ENCODE data around the gene KRAS.

Gene KRAS

GRCh38 chr12:25197608-25198007 lies 53.1 kb downstream of the KRAS start:
- in situ Hi-C loops (cut with HindIII; ENCODE audit: low sequenced_read_pairs): no loop called here

GRCh38 chr12:25195056-25195971 lies 55.4 kb downstream of the KRAS start, which contains the start of the genes DNAI7 and ETFRF1:
DNAI7 (minus strand) TSS chr12:25195160; CDS start chr12:25195078, 82 bp downstream.
ETFRF1 (plus strand) TSS chr12:25195237; CDS start chr12:25203957, 8,720 bp downstream.
- in situ Hi-C loops (cut with HindIII; ENCODE audit: low sequenced_read_pairs): no loop called here

GRCh38 chr12:25194722-25195055 lies 56.0 kb downstream of the KRAS start:
- in situ Hi-C loops (cut with HindIII; ENCODE audit: low sequenced_read_pairs): no loop called here

GRCh38 chr12:25194214-25194613 lies 56.5 kb downstream of the KRAS start:
- in situ Hi-C loops (cut with HindIII; ENCODE audit: low sequenced_read_pairs): no loop called here

- in situ Hi-C loops (cut with HindIII; ENCODE audit: low sequenced_read_pairs): no loop called here
Observed at GRCh38 chr12:25190793-25191192, 59.9 kb downstream of the KRAS start.

- in situ Hi-C loops (cut with HindIII; ENCODE audit: low sequenced_read_pairs): no loop called here
Observed at GRCh38 chr12:25189656-25190055, 61.1 kb downstream of the KRAS start.

GRCh38 chr12:25187781-25188180 lies 62.9 kb downstream of the KRAS start:
- in situ Hi-C loops (cut with HindIII; ENCODE audit: low sequenced_read_pairs): no loop called here

GRCh38 chr12:25186788-25187402 lies 63.8 kb downstream of the KRAS start:
- in situ Hi-C loops (cut with HindIII; ENCODE audit: low sequenced_read_pairs): no loop called here

- in situ Hi-C loops (cut with HindIII; ENCODE audit: low sequenced_read_pairs): no loop called here
Observed at GRCh38 chr12:25186038-25186787, 64.5 kb downstream of the KRAS start.

- in situ Hi-C loops (cut with HindIII; ENCODE audit: low sequenced_read_pairs): no loop called here
Observed at GRCh38 chr12:25184132-25184531, 66.6 kb downstream of the KRAS start.

GRCh38 chr12:25182765-25183164 lies 68.0 kb downstream of the KRAS start:
- in situ Hi-C loops (cut with HindIII; ENCODE audit: low sequenced_read_pairs): no loop called here

- in situ Hi-C loops (cut with HindIII; ENCODE audit: low sequenced_read_pairs): no loop called here
Observed at GRCh38 chr12:25162866-25163265, 87.9 kb downstream of the KRAS start.

GRCh38 chr12:25156061-25156460 lies 94.7 kb downstream of the KRAS start:
- in situ Hi-C loops (cut with HindIII; ENCODE audit: low sequenced_read_pairs): no loop called here

GRCh38 chr12:25155022-25155576 lies 95.6 kb downstream of the KRAS start:
- in situ Hi-C loops (cut with HindIII; ENCODE audit: low sequenced_read_pairs): no loop called here

Measured in DLD1 (cell line).